D721Med (cell line): ENCODE results near the gene SGIP1.

Source experiments
- DNase-seq: peaks from one replicate; pipeline ENCODE4 v3.0.0; 2011; ENCODE audit warnings: low spot score; ENCODE audit not compliant: insufficient read length
- FAIRE-seq: peaks from 2 replicates; lab custom pipeline; 2011; peaks lifted over from hg19 to GRCh38; lab: Jason Lieb, UNC
- TF ChIP-seq, protein P1 (sequence below): IDR thresholded peaks from 2 replicates; pipeline ENCODE4 v1.5.1; 2012; ENCODE audit warnings: mild to moderate bottlenecking, control low read depth; ENCODE audit not compliant: insufficient read depth; ENCODE audit errors: missing control alignments

The SGIP1 gene

DNA sequence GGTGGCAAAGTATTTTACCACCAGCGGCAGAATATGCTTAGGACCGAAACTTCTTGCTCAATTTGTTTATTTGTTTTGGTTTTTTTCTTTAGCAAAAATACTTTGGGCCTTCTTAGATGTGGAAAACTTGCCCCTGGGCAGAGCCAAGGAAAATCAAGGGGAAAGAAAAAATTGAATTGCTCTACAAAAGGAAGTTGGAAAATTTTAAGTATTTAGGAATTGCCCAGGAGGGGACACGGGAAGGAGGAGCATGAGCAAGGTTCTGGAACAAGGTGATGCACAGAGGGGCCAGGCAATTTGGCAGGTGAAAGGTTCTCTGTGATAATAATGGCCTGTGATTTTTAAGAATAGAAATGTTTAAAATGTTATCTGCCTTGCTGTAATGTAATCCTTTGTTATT is 28.6 kb downstream of the SGIP1 start:
- TF ChIP-seq, protein P1, sequence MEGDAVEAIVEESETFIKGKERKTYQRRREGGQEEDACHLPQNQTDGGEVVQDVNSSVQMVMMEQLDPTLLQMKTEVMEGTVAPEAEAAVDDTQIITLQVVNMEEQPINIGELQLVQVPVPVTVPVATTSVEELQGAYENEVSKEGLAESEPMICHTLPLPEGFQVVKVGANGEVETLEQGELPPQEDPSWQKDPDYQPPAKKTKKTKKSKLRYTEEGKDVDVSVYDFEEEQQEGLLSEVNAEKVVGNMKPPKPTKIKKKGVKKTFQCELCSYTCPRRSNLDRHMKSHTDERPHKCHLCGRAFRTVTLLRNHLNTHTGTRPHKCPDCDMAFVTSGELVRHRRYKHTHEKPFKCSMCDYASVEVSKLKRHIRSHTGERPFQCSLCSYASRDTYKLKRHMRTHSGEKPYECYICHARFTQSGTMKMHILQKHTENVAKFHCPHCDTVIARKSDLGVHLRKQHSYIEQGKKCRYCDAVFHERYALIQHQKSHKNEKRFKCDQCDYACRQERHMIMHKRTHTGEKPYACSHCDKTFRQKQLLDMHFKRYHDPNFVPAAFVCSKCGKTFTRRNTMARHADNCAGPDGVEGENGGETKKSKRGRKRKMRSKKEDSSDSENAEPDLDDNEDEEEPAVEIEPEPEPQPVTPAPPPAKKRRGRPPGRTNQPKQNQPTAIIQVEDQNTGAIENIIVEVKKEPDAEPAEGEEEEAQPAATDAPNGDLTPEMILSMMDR: no peak
- DNase-seq (no peak), FAIRE-seq (no peak)

DNA sequence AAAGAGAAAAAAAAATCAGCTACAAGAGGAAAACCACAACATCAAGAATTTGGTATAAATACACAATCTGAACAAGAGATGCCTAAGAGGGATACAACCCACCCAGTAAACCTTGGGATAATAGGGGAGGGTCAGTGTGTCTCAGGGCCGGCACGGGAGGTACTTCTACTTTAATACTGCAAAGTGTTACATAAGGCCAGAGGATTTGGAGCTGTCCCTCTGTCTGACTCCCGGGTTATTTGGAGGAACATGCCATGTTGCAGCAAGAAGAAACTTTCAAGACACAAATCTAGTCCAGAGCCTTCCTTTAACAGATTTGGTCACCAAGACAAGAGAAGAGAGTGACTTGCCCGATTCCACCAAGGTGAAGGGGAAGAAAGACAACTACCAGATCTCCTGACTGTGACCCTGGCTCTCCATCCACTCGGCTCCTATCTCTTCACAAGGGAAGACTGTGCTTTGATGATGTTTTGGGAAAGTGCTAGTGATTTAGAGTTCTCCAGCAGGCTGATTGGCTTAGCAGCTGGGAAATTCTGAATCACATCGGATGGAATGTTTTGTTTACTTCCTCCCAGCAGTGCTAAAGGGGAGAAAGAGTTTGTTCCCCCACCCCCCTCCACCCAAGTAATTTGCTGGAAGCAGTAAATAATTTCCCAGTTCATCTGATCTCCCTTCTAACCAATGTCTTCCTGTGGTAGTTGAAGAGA is 29.3 kb downstream of the SGIP1 start:
- TF ChIP-seq, protein P1: no peak
- DNase-seq: no peak
- FAIRE-seq: no peak

DNA sequence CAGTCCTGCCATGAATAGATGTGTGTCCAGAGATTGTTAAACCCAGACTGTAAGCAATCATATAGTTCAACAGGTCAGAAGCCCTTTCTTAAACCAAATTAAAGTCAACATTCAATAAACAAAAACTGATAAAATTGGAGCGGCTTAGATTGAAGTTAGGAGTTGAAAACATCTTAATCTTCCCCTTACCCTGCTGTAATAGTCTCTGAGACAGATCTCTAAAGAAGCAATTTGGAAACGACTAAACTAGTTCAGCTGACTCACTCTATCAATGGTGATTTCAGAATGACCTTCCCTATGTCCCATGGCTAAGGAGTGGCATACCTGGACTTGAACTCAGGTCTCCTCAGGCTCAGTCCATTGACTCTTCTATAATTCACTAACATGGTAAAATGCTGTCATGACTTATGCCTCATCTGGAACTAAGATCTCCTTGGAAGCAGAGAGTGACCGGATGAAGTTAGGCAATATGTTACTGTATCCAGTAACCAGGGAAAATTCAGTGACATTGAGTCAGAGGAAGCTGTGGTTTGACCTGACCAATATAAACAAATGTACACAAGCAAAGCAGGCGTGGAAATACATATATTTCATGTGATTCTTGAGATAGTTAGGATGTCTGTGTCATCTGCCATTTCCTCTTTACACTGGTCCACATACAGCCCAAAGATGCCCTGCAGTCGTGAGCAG is 30.1 kb downstream of the SGIP1 start:
- FAIRE-seq: peak; percentile 11
- no peak for DNase-seq
- TF ChIP-seq, protein P1: no peak

DNA sequence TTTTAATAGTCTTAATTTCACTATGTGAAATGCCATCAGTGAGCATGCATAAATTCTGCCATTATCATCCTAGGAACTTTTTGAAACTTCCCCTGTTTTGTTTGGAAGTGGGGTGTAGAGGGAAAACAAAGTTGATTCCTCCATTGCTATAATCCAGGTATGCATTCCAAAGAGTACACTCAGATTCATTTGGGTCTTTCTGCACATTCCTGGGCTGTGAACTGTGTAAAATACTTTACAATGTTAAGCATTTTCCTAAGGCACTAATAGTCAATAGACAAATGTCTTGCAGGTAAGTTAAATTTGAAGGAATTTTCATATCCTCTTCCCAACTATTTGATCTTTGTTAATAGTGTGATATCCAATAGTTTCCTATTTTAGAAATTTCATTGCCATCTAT is 36.2 kb downstream of the SGIP1 start:
- no peak for DNase-seq
- TF ChIP-seq, protein P1: no peak
- FAIRE-seq: no peak

DNA sequence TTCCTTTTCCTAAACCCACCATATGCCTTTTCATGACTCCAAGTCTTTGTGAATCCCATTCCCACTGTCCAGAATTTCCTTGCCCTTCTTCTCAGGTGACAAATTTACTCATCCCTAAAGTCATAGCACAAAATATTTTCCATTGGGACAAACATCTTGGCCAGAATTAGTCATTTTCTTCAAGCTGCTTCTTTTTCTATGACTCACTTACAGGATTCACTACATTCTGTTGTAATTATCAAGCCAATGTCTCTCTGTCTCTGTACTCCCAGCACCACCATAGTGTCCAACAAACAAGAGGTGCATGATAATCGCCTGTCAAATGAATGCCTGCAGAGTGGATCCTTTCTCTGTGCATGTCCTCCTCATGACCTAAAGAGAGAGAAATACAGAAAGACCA is 37.8 kb downstream of the SGIP1 start:
- DNase-seq: no peak
- TF ChIP-seq, protein P1: no peak
- no peak for FAIRE-seq

DNA sequence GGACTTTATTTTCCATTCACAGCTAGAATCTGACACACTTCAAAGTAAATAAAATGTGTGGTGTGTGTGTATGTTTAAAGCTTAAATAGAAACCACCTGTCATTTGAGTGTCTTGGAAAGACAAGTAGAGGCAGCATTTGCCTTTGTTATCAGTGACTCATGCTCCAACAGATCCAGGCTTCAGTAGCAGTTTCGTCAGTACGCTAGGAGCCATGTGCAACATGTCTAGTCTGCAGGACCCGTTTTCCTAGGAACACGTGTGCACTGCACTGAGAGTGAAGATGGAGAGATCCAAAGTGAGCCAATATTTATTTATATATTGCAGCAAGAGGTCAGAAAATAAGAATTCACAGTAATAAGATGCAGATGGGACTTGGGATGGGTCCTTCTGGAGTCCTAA is 41.8 kb downstream of the SGIP1 start:
- no peak for DNase-seq
- FAIRE-seq: no peak
- TF ChIP-seq, protein P1: no peak

DNA sequence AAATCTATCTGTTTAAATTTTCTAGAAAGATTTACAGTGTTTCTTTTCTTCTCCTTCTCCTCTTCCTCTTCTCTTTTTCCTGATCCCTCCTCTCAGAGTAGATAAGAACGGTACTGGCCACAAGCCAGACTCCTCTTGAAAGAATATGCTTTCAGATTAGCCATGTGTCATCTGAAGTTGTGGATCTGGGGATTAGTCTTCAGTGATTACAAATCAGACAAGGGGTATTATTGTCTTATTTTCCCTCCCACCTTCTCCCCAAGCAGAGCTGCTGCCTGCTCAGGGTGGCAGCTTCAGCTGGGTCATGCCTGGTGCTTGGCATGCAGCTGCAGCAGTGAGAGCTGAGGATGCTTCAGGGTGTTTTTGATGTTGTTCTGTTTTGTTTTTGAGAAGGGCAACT is 42.7 kb downstream of the SGIP1 start:
- peak; percentile 95 for FAIRE-seq
- DNase-seq: peak; percentile 19
- TF ChIP-seq, protein P1: no peak
